Kasumi-1 (cell line): ENCODE measurements around the gene NFYC.
"Not testable (repeated sequence)": the region's sequence is repeated elsewhere in the genome, so short reads cannot be mapped to it uniquely, and the experiment has no call there.

Experiments used
- DNase-seq, 2 experiments: peaks; one replicate each; lab custom pipeline; 2025; lab: John Stamatoyannopoulos, UW

The NFYC gene

DNA sequence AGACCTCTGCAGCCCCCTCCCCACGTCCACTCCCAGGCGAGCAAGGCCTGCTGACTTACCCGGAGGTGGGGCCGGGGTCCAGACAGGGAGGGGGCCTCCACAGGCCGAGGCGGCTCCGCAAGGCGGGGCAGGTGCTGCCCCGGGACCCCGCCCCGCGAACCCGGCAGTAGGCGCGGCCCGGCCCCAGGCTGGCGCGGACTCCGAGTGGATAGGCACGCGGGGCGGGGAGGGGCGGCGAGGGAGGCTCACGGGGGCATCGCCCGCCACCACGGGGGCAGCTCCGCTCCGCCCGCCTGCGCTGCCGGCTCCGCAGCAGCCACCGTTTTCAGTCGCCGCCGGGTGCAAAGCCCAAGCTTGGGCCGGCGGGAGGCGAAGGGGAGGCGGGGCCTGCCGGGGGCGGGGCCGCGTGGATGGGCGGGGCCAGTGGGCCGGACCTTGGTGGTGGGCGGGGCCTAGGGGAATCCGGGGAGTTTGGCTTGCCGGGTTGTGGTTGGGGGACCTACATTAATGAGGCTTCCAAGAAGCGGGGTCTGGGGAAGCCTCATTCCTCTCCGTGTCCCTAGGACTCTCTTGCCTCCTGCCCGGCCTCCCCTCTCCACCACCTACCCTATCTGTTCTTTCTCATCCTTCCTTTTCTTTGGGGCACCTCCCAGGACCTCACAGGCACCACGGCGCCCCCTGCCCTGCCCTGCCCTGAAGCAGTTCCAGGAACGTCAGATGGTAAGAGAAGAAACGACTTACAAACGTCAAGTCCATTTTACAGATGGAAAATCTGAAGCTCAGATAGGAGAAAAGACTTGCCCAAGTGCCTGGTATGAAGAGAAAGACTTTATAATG is 26.0 kb upstream of the NFYC start, which contains the start of gene RIMS3:
RIMS3 (minus strand) TSS at position 348 of the 837 bp plus-strand sequence. CDS start 23,757 bp downstream, outside the sequence.
- DNase-seq, result peak; percentile 70 to 75

DNA sequence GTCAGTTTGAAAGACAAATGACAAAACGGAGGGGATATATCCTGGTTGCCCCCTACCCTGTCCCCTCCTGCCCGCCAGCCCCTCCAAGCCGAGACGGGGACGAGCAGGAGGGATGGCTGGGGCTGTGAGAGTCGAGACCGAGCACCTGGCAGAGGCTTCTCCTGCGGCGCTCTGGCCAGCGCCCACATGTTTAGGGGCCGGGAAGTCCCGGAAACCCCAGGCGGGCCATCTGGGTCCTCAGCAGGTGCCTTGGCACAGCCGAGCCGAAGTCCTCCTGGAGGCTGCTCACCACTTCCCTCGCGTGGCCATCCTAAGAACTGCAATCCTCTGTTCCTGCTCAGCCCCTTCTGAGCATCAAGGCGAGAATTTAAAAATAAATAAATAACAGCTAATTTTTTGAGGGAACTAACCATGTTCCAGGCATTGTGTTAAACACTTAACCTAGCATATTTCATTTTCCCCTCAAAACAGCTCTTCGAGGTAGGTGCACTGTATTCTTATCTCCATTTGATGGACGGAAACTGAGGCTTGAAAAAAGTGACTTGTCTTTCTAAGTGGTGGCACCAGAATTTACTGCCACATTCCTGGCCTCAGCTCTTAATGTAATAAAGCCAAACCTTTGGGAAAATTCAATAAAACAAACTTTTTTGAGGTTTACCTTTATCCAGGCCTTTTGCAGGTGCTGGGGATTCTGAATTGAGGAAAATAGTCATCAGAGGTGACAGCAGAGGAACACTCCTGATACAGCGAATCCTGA is 22.6 kb upstream of the NFYC start:
- peak; percentile 80 for DNase-seq

DNA sequence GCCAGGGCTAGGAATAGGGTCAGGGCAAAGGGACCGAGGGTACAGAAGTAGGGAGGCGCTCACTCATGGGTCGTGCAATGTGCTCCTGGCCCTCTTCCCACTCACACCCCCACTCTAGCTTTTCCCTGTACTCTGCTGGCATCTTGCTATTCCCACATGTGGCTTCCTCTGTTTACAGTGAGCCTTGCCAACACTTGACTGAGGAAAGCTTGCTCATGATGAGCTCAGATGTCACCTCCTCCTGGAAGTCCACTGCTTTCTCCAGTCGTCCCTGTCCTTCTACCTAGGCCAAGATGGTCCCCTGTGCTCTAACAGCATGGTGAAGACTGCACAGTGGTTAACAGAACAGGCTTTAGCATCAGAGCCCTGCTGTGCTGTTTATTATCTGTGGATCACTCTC is 18.1 kb upstream of the NFYC start:
- DNase-seq, result no peak

DNA sequence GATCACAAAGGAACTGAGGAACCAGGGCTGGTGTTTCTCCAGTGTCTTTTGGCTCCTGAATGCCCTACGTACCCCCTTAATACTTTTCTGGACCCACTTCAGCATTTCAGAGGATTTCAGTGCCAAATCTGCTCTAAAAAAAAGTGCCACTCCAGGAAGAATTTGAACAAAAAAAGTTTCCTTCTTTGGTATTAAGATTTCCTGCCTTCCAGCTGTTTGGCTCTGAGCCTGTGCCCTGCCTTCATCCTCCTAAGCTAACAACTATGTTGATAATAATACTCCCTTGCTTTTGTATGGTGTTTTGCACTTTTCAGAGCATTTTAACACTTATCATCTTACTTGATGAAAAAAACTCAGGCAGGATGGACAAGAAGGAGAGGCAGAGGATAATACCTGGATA is 15.0 kb upstream of the NFYC start:
- no peak for DNase-seq

DNA sequence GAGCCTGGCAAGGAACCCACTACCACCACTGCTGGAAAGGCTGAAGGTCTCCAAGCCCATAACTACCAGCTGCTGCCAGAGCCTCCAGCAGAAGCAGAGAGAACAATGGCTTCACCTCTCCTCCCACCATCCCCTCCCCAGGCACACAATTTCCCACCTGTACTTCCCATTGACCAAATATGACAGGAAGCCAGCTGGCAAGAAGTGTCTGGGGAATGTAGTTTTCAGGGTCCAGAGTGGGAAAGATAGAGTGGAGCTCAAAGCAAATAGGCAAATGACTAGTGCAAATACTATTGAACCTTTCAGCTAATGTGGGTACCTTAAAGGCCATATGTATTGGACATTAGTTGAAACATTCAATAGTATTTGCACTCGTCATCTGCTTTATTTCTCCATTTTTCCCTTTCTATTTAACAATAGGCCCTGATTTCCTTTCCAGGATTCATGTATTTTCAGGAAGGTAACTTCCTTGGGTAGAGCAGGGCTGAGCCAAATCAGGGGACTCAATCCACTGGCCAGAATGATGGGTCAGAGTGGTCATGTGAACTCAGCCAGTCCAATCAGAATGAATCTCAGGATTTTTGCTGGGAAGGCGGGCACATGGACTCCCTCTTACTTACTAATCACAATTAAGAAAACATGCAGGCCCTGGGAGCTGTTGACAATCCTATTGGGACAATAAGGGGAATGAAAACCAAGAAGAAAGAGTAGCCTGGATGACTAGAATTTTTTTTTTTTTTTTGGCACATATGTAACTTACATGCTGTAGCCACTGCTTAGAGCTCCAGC is 12.1 kb upstream of the NFYC start:
- no peak for DNase-seq

DNA sequence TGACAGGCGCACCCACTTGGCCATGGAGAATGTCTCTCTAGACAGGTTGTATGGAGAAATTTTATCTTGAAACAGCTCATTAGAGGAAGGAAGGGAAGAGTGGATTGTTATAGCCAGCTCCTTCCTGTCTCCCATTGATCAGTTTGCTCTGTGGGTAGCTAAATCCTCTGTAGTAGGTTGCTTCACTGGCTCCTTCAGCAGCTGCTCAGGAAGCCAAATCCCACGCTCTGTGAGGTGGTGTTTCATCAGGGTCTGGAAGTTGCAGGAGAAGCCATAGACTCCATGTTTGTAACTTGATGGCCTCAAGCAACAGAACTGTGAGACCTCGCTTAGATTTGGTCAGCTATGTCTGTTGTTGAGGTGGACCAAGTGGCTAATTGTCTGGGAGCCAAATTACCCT is 6.8 kb upstream of the NFYC start:
- peak; percentile 77 for DNase-seq

DNA sequence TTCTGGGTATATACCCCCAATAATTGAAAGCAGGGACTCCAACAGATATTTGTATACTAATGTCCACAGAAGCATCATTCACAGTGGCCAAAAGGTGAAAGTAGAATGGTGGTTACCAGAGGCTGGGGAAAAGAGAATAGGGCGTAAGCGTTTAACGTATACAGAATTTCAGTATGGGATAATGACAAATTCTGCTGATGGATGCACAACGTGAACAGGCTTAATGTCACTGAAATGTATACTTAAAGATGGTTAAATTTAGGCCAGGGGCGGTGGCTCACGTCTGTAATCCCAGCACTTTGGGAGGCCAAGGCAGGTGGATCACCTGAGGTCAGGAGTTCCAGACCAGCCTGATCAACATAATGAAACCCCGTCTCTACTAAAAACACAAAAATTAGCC is 4.4 kb upstream of the NFYC start:
- no peak for DNase-seq

DNA sequence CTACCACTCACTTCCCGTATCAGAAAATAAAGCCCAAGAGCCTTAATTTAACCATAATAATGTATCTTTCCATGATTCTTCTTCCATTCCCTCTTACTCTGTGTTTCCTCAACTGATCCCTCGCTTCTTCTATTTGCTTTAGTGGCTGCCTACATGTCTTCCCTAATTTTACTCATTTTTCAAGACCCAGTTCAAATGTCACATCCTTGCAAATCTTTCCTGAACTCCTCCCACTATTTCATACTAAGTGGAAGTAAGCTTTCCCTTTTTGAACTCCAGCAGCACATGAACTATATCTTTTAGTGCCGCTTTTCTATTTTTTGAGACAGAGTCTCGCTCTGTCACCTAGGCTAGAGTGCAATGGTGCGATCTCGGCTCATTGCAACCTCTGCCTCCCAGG is 3.8 kb upstream of the NFYC start:
- DNase-seq, result no peak

DNA sequence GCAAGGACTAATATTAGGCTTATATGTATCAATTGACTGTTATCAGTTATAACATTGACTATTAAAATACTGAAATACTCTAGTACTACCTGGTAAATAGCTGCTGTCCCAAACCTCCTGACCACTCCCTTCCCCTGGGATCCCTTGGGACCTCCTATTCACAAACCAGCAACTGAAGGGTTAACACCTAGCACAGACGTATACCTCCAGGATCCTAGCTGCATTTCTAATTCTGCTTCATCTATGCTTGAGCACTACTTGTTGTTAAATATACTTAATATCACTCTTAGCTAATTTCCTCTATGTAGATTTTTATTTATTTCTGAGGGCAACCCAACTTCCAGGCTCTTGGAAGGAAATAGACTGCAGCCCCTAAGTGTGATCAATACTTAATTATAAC is 1.8 kb upstream of the NFYC start:
- DNase-seq, result no peak

DNA sequence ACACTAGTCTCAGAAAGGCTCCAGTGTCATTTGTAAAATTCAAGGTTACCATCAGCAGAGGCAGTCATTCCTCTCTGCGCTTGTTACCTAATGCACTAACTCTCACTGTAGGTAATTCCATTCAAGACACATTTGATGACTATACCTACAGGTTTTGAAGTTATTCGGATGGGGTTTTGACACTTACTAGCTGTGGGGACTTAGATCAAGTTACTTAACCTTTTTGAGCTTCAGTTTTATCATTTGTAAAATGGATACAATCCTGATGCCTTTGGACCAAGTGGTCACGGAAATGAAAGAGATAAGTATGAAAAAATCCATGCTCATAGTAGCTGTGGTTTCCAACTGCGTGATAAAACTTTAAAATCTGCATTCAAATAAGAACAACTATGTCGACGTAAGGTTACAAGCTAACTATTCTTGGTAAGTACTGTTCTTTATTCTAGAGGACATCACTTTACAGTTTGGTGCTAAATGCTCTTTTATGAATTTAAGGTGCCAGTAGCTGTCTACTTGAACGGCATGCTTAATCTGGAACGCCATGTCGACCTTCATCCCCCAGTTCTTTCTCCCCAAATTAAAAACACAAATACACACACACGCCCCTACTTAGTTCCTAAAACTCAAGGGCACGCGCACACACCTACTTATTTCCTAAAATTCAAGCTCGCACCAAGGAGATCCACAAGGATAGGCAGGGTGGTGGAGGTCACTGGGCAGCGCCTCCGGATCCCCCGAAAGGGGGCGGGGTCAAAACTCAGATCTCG is 550 bp upstream of the NFYC start:
- no peak for DNase-seq

DNA sequence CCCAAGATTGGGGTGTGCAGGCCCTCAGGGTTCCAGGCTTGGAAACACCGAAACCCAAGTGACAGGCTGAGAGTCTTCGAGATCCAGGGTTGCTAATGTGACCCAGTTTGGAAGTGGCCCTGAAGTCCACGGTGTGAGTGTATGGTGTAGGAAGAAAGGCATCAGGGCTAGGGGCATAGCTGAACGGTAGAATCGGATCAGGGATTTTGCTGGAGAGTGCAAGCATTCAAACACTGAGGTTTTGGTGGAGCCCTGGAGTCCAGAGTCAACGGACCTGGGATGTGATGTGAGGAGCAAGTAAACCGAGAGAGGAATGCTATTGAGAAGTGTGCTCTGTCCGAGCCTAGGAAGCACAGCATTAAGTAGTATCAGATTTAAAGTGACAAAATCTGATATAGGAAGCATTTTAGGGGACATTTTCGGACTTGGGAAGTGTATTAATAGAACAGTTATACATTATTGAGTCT is 958 bp downstream of the NFYC start:
- peak; percentile 47 to 56 for DNase-seq

DNA sequence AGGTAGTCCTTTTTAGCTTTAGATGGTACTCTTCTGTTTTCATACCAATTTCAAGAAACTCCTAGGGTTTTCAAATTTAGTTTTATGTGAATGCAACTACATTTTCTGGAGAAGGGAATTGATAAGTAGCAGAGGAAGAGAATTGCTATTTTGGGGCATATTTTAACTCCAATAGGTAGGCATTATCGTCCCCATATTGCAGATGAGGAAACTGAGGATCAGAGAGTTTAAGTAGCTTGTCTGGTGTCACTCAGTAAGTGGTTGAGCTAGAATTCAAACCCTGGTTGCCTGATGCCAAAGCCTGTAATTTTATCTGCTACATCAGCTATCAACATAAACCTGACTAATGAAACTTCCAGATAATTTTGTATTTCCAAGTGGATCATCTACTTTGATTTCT is 1.9 kb downstream of the NFYC start:
- no peak for DNase-seq

DNA sequence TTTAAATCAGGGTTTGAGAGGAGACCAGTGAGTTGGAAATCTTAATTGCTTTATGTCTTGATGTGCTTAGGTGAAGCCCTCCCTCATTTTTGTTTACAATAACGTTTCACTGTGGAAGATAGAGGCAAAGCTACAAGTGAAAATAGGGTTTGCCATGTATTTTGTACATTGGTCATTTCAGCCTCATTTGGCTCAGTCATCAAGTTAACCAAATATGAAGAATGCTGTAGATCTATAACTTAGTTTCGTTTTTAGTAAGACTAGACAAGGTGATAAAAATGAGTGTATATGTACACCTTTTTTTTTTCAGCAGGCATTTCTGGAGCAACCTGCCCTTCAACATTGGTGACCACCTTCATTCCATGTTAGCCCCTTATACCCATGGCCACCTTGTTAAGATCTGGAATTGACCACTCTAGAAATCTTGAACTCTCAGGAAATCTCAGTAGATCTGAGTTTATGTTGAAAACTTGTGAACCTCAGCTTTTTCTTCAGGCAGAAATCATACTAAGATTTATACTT is 2.9 kb downstream of the NFYC start:
- DNase-seq, result no peak

DNA sequence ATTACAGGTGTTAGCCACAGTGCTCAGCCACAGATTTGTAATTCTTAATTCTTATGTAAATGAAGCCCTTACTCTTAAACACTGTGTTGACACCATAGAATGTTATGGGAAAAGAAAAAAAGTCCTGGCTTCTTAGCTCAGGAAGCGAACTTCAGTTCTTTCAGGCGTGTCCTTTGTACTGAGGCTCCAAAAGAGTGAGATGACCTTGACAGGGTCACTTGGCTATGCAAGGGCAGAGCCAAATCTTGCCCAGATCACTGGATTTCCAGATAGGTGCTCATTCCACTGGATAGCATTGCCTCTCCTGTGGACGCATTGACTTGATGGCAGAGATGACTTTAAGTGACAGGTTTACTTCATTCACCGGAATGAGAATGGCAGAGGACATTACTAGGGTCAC is 4.8 kb downstream of the NFYC start:
- DNase-seq, result no peak

DNA sequence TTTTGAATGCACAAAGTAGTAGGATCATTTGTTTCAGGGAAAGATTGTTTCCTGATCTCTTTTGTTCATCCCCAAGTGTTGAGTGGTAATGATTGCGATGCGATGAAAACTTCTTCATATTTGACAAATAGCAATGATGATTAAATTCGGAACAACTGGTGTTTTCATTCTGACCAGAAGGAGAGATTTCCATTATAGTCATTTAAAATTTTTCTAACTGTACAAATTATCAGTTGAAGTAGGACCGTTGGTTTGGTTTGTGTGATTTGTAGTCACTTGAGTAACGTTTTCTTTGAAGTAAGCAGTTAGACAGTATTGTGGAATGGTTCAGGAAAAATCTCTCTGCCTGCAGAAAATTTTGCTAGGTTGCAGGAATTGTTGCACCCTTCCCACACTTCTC is 5.9 kb downstream of the NFYC start:
- DNase-seq, result no peak

DNA sequence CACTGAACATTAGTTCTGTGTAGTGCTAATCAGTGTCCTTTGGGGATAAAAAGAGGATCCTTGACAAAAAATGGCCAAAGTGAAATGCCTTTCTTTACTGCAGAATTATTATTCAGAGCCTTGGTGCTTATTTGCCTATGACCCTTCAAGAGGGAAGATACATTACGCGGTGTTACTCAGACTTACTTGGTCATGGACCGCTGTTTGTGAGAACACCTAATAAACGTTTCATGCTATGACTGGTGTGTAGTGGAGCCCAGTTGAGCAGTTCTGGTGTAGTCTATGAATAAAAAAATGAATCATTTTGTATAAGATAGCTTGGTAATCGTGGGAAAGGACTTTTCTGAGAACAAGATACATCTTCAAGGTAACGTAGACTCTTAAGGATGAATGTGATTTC is 8.3 kb downstream of the NFYC start:
- DNase-seq, result no peak

DNA sequence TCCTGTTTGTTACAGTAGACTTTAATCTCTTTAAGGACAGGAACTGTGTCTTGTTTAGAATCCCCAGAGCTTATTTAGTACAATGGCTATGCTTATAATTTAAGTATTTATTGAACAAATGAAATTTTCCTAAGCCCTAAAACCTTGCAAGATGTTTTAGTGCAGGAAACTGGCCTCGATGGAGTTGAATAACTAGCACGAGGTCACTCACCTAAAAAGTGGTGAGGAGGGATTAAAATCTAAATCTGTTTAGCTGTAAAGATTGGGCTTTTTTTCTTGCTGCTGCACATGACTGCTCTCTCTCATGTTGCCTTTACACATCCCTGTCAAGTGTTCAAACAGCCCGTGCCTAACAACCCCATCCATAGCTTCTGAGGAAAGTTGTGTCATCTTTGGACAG is 10.2 kb downstream of the NFYC start:
- DNase-seq, result no peak

DNA sequence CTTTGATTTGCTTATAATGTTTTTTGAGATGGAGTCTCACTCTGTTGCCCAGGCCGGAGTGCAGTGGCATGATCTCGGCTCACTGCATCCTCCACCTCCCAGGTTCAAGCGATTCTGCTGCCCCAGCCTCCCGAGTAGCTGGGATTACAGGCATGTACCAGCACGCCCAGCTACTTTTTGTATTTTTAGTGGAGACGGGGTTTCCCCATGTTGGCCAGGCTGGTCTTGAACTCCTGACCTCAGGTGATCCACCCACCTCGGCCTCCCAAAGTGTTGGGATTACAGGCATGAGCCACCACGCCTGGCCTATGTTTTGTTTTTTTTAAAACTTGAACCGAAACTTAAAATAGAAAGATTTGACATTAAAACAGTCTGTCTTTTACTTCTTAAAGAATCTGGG is 11.3 kb downstream of the NFYC start:
- DNase-seq, result not testable (repeated sequence)

DNA sequence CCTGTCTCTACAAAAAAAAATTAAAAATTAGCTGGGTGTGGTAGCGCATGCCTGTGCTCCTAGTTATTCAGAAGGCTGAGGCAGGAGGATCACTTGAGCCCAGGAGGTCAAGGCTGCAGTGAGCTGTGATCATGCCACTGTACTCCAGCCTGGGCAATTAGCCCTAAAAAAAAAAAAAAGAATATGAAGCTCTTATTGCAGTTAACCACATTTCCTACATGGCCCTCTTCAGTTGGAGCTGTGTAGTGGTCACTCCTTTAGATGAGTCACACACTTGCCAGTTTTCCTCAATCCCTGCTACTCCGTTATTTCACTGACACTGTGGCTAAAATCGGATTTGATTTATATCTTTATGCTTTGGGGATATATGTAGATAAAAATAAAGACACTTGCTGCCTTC is 11.8 kb downstream of the NFYC start:
- DNase-seq, result peak in 1 of 2 experiments; percentile 14

DNA sequence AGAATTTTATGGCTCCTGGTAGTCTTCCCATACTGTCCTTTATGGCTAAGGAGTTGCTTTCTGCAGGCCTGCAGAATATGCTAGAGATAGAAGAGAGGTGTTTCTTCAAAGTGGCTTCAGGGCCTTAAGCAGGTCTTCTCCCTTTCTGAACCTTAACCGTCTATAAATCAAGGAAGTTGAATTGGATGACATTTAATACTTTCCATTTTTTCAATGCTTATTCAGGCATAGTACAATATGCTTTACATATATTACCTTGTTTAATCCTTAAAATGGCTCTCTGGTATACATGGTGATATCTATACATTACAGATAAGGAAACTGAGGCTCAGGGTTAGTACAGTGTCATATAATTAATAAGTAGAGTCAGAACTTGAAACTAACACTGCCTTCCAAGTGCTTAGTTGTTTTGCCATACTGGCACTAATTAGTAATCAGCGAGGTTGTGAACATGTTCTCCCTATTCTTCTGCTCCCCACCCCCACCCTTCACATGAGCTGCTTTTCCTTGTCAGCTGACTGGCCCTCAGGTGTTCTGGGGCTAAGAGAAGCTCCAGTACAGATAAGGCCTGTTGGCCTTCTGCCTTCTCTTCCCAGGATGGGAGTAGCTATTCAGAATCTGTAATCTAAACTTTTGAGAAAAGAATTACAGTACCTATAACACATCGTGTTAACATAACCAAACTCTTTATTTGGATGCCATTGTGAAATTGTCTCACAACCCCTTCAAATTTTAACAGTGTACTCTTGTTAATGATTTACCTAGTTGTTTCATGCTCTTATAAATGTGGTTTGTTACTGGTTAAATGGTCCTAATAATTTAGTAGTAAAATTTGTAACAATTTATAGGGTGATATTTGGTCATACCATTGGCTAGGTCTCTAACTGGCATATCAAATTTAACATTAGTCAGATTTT is 13.6 kb downstream of the NFYC start:
- DNase-seq, result no peak
